ENCODE results near the gene SPEN.
"Not testable (repeated sequence)": the region's sequence is repeated elsewhere in the genome, so short reads cannot be mapped to it uniquely, and the experiment has no call there.

The SPEN gene

GRCh38 chr1:15858672-15859372 is 11.3 kb downstream of the SPEN start:
- no peak for DNase-seq

GRCh38 chr1:15863156-15863901 is 15.8 kb downstream of the SPEN start:
- no peak for DNase-seq

DNA sequence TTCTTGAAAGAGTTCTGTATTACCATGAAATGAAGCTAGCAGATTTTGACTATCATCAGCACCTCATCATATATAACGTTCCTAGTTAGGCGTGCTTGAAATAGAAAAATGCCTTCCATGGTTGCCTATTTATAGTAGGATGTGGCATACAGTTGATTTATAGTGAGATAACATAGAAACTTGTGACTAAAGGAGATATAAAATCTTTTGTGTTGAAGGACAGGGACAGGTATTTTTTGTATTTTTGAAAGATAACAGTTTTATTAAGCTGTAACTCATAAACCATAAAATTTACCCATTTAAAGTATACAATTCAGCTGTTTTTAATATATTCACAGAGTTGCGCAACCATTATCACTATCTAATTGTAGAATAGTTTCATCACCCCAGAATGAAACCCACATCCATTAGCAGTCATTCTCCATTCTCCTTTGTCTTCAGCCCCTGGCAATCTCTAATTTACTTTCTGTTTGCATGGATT is 19.3 kb downstream of the SPEN start:
- DNase-seq = no peak

DNA sequence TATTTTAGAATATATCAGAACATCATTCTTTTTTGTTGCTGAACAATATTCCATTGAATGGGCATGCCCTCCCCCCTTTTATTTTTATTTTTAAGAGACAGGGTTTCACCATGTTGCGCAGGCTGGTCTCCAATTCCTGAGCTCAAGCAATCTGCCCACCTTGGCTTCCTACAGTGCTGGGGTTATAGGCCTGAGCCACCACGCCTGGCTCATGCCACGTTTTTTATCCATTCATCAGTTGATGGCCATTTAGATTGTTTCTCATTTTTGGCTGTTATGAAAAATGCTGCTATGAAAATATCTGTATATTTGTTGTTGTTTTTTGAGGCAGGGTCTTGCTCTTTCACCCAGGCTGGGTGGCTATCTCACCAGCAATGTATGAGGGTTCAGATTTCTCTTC is 19.8 kb downstream of the SPEN start:
- no peak for DNase-seq

GRCh38 chr1:15869413-15869812 is 21.9 kb downstream of the SPEN start:
- DNase-seq = no peak

GRCh38 chr1:15870421-15870820 is 22.9 kb downstream of the SPEN start:
- DNase-seq = no peak

- DNase-seq = no peak
These were observed 27.0 kb downstream of the SPEN start for GRCh38 chr1:15874471-15874870.

DNA sequence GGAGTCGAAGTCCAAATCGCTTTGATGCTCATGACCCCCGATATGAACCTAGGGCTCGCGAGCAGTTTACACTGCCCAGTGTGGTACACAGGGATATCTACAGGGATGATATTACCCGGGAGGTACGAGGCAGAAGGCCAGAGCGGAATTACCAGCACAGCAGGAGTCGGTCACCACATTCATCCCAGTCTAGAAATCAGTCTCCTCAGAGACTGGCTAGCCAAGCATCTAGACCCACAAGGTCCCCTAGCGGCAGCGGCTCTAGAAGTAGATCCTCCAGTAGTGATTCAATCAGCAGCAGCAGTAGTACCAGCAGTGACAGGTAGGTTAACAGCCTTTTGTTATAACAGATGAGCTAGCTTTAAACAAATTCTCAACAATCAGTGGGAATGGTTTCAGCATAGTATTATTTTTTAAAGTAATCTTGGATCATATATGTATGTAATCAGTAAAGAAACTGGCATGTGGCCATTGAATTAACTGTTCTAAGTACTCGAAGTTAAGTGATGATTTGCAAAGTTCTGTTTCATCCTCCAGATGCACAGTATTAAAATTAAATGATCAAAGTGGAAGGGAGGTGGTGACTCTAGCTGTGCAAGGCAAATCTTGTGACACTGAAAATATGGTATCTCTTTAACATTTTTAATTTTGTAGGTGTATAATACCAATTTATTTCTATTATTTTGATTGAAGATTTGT is 29.0 kb downstream of the SPEN start:
- no peak for DNase-seq

DNA sequence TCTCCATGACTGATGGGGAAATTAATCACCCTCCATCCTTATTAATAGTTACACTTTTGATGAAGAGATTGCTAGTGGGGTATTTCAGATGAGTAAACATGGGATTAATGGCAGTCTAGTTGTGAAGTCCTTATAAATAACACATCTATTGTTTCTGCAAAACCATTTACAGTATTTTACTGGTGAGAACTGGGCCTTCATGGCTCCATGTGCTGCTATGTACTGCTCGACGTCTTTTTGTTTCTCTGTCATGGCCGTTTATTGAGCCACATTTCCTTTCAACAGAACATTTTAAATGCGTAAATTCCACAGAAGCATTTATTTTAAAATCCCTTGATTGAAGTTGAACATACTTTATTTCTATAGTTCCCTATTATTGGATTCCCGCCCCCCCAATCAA is 34.5 kb downstream of the SPEN start:
- DNase-seq = no peak

GRCh38 chr1:15882665-15883064 is 35.2 kb downstream of the SPEN start:
- DNase-seq = no peak

DNA sequence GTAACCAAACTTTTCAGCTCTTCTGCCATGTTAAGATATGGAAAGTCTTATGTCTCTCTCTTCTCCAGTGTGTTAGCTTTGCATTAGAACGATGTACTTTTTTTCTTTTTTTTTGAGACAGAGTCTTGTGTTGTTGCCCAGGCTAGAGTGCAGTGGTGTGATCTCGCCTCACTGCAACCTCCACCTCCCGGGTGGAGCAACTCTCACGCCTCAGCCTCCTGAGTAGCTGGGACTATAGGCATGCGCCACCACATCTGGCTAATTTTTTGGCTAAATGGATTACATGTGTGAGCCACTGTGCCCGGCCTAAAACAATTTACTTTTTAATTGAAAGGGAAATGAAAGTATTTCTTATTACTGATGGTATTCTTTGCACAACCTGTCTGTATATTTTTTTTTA is 35.8 kb downstream of the SPEN start:
- no peak for DNase-seq

- no peak for DNase-seq
These were observed 37.0 kb downstream of the SPEN start for GRCh38 chr1:15884477-15884876.

DNA sequence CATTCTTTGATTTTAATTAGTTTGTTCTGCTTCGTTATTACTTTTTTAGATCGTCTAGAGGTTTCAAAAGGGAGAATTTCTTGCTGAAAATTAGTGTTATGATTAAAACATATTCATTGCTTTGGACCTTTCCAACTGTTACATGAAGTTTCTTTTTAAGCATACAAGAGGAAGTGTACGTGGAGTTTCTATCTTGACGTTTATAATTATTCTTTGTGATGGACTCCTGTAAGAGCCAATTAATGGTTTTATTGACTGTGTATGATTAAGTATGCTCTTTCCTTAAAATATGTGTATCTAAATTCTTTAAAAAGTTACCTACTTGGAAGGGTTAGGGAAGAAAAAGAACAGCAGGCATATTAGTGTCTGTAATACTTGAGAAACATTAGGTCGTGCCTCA is 37.8 kb downstream of the SPEN start:
- DNase-seq = no peak

GRCh38 chr1:15885701-15886610 is 38.4 kb downstream of the SPEN start:
- DNase-seq = peak; percentile 83

DNA sequence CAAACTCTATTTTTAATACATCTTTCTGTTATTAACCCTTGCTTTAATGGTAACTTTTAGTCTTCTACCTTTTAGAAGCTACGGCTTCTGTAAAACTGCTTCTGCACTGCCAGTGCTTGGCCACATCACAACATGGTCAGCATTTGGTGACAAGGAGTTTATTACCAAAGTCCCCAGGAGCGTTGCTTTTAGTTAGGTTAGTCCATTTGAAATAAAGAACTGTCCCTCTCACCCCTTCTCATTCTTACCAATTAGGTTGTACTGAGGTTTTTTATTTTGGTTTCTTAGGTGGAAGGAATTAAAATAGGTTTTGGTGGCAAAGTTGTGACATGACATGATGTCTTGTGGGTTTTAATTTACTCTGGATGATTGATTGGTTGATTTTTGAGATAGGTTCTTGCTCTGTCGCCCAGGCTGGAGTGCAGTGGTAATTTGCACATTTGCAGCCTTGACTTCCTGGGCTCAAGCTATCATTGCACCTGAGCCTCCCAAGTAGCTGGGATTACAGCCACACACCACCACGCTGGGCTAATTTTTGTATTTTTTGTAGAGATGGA is 39.2 kb downstream of the SPEN start:
- no peak for DNase-seq

DNA sequence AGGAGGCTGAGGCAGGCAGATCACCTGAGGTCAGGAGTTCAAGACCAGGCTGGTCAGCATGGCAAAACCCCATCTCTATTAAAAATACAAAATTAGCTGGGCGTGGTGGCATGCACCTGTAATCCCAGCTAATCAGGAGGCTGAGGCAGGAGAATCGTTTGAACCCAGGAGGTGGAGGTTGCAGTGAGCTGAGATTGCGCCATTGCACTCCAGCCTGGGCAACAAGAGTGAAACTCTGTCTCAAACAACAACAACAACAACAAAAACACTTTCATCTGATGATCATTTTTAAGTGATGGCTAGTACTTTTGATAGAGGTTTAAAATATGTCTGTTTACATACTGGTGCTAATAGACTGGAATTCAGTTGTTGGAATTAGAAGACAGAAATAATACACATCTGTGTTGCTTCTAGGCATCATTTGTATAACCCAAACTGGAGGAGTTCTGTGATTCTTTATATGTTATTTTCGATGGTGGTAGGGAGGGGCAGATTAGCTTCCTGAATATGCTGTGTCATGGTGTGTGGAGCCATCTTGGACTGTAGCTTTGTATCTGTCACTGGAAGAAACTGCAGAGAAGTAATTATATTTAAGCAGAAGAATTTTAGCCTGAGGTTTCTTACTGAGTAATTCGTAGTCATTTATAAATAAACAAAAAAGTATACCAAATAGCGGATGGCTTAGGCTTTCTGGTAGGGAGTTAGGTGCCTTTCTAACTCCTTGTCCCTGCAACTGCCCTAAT is 45.5 kb downstream of the SPEN start:
- DNase-seq = not testable (repeated sequence)

- DNase-seq = no peak
These were observed 47.7 kb downstream of the SPEN start for GRCh38 chr1:15895233-15895632.

- not testable (repeated sequence) for DNase-seq
These were observed 49.5 kb downstream of the SPEN start for GRCh38 chr1:15896841-15897610.

GRCh38 chr1:15899266-15899665 is 51.8 kb downstream of the SPEN start:
- DNase-seq = no peak

DNA sequence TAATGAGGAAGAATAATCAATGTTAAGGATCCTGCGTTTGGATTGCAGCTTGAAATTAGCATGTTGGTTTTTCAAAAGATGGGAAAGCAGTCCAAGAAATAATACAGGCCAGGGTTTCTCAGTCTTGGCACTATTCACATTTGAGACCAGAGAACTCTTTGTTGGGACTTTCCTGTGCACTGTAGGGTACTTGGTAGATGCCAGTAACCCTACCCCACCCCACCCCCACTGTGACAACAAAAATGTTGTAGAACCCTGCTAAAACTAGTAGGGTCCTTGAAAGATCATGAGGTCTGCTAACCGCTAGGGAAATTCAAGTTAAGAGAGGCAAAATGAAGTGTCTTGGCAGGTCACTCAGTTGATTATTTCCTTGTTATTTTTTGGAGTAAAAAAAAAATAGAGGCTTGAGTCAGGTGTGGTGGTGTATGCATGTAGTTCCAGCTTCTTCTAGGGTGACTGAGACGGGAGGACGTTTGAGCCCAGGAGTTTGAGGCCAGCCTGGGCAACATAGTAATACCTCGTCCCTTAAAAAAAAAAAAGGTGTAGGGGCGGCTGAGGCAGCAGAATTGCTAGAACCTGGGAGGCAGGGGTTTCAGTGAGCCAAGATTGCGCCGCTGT is 53.3 kb downstream of the SPEN start:
- DNase-seq = no peak

Measured in NCI-H2171 (cell line).